GM10266 (cell line): ENCODE data around the gene PMM2.

Source experiments
- DNase-seq: peaks from one replicate; pipeline ENCODE4 v3.0.0; 2012; ENCODE audit errors: extremely low spot score
- TF ChIP-seq, protein P1 (sequence below): IDR thresholded peaks from 2 replicates; pipeline ENCODE4 v1.5.1; 2012; ENCODE audit warnings: mild to moderate bottlenecking, low read depth; ENCODE audit not compliant: control insufficient read depth, insufficient read depth; ENCODE audit errors: missing control alignments

Gene PMM2

DNA sequence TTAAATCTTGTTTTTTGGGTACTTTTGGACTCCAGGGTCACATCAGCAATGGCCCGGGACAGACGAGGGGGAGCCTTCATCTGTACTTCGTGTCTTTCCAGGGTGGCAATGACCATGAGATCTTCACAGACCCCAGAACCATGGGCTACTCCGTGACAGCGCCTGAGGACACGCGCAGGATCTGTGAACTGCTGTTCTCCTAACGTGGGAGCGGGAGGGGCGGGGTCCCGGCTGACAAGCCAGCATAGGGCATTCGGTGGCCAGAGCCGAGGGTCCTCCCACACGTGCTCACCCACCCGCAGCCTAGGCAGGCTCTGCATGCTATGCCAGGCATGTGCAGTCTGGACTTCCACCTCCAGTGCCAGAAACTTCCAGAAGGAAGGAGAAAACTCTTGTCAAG is 50.0 kb downstream of the PMM2 start:
- no peak for DNase-seq
- TF ChIP-seq, protein P1, sequence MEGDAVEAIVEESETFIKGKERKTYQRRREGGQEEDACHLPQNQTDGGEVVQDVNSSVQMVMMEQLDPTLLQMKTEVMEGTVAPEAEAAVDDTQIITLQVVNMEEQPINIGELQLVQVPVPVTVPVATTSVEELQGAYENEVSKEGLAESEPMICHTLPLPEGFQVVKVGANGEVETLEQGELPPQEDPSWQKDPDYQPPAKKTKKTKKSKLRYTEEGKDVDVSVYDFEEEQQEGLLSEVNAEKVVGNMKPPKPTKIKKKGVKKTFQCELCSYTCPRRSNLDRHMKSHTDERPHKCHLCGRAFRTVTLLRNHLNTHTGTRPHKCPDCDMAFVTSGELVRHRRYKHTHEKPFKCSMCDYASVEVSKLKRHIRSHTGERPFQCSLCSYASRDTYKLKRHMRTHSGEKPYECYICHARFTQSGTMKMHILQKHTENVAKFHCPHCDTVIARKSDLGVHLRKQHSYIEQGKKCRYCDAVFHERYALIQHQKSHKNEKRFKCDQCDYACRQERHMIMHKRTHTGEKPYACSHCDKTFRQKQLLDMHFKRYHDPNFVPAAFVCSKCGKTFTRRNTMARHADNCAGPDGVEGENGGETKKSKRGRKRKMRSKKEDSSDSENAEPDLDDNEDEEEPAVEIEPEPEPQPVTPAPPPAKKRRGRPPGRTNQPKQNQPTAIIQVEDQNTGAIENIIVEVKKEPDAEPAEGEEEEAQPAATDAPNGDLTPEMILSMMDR, result no peak

DNA sequence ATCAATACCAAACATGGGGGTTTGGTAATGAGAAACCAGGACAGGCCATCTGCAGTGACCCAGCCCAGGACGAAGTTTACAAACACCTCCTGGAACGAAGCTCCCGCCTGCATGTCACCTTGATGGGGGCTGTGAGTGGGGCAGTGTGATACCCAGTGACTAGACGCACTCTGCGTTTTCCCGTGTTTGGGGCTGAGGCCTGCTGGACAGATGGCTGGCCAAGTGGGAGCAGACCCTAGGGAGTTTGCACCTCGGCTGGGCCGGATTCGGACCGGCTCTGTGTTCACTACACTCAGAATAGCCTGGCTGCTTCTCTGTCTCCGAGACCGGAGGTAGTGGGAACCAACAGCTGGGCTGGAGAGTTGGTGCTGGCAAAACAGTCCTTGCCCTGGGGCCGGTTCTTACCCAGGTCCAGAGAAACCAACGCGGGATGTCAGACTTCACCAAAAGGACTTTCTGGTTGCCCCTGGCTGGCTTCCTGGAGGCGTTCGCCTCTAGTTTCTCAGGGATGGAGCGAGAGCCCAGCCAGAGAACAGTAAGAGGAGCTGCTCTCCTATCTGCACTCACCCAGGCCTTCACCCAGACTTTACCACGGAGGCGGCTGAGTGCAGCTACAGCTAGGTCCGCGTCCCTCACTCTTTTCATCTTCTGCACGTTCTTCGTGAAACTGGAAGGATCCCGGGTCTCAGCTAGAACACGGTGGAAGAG is 50.7 kb downstream of the PMM2 start:
- DNase-seq, result no peak
- TF ChIP-seq, protein P1, result no peak

DNA sequence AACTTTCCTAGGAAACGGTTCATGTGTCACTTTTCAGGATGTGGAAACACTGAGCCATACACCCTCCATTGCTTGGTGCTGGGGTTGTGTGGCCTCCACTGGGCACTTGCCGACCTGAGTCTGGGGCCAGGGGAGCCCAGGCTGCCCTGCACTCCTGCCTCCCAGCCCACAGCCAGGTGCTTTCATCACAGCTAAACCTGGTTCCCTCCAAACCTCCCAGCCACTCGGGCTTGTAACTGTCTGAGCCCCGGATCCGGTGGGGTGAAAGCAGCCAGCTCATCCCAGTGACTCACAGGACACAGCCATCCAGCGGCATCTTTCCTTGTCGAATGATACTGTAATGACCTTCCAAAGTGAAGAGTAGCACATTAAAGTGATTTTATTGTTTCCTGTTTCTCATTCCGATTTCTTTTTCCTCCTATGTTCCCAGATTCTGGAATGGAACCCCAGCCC is 51.3 kb downstream of the PMM2 start:
- DNase-seq, result no peak
- TF ChIP-seq, protein P1, result no peak

DNA sequence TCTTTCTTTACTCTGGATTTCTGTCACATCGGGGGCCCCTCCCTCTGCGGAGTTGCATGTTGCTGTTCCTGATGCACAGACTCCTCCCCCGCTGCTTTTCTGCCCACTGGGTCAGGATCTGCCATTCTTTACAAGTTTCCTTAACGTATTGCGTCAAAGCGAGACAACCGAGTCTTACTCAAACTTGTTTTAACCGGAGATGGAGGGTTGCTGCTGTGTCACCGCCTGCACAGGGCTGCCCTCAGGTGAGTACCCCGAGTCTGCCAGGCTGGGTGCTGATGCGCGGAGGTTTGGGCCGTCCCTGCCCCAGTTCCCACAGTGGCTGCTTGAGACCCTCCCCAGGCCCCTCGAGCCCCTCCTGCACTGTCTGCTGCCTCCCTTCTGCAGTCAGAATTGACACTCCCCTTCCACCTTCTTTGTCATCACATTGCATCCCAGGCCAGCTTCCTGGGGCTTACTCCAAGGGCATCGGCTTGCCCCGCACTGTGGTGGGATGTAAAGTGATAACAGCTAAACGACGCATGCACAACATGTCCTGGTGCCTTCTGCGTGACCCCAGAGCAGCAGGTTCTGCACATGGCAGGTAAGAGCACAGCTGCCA is 51.9 kb downstream of the PMM2 start:
- TF ChIP-seq, protein P1, result no peak

DNA sequence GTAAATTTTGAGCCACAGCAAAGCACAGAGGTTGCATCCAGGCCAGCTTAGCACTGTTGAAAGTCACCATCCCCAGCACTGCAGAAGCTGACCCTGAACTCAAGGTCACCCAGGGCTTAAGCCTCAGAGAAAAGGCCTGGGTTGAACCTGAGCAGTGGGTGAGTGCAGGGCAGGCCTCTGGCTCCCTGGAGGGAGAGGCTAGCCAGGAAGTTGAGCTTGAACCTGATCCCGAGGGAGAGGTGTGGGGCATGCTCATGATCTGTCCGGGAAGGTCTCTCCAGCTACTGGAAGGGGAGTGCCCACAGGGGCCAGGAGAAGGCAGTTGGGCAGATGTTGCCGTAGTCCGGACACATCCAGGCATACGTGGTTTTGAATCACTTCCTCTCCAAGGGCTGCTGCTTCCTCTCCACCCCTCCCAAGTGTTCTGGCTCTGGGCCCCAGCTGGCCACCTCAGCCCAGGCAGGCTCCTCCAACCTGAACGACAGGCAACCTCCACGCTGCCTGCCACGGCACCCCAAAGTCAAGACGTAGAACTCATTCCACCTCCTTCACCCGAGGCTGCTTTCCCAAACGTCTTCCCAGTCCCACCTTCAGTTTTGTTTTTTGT is 52.7 kb downstream of the PMM2 start:
- TF ChIP-seq, protein P1, result no peak
- DNase-seq, result no peak

More for the DNA sequence above, 51.9 kb downstream of the PMM2 start:
- no peak for DNase-seq

DNA sequence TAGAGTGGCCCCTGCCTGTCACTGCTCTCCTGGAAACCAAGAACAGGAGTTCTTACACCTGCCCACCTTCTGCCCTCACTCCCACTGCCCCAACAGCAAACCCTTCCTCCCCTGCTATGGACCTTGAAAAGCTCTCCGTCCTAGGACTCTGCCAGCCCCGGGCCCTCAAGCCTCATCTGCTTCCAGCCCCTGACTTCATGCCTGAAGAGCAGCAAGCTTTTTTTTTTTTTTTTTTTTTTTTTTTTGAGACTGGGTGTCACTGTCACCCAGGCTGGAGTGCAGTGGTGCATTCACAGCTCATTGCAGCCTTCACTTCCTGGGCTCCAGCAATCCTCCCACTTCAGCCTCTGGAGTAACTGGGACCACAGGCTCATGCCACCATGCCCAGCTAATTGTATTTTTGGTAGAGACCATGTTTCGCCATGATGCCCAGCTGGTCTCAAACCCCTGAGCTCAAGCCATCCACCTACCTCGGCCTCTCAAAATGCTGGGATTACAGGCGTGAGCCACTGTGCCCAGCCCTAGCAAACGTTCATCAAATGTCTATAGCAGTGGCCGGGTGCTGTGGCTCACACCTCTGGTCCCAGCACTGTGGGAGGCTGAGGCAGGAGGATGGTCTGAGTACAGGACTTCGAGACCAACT is 54.2 kb downstream of the PMM2 start:
- TF ChIP-seq, protein P1, result no peak
- DNase-seq, result no peak

DNA sequence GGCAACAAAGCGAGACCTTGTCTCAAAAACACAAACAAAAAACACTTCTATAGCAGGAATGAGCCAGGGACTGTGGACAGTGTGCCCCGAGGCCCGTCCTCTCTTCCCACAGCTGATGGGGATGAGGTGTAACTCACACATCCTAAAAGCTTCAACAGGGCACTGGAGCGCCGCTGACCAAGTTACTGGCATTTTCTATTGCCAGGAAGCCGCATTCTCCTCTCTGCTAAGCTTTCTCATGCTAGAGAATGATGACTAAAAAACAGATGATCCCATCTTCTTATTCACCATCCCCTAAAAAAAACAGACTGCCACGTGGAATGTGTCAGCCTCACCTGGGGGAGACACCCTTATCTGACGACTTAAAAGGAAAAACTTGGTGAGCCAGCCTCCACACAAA is 54.9 kb downstream of the PMM2 start:
- no peak for DNase-seq
- TF ChIP-seq, protein P1, result no peak
